Fibroblast of lung (primary cell): Measurements from ENCODE around the gene FBXO39.

Experiments used
- EZH2 ChIP-seq: IDR thresholded peaks from 2 replicates; pipeline ENCODE4 v1.5.1; 2012; ENCODE audit warnings: low read length, control low read depth, mild to moderate bottlenecking; ENCODE audit errors: missing control alignments
- TF ChIP-seq, protein P1 (sequence below), 2 donors: IDR thresholded peaks in 1 of 2; conservative IDR thresholded peaks in 1 of 2; 1 replicate in 1 of 2; 2 replicates in 1 of 2; pipeline ENCODE4 v1.5.1; 2011 to 2012; ENCODE audit warnings: low read length in 2 of 2, control low read depth in 1 of 2, inconsistent platforms in 1 of 2, low read depth in 1 of 2, mild to moderate bottlenecking in 1 of 2

DNA sequence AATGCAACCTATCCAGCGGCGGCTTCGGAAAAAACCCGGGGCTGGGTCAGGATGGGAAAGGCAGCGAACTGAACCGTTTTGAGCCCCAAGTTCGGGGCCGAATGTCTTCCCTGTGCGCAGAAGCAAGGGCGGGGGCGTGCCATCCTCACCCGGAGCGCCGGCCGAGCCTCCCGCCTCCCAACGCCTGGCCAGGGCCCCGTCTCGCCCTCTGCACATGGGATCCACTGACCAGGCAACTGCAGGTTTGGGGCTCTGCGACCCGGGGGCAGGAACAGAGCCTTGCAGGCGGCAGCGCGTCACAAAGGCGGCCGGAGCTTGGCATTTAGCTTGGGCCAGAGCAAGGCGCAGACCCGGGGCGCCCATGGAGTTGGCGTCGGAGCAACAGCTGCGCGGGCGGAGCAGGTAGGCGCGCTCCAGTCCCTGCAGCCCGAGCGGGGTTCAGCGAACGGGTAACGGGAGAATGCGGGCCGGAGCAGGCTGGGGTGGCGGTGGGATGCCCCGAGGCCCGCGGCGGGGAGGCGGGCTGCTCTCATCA, at the start of gene FBXO39:
- TF ChIP-seq, protein P1, sequence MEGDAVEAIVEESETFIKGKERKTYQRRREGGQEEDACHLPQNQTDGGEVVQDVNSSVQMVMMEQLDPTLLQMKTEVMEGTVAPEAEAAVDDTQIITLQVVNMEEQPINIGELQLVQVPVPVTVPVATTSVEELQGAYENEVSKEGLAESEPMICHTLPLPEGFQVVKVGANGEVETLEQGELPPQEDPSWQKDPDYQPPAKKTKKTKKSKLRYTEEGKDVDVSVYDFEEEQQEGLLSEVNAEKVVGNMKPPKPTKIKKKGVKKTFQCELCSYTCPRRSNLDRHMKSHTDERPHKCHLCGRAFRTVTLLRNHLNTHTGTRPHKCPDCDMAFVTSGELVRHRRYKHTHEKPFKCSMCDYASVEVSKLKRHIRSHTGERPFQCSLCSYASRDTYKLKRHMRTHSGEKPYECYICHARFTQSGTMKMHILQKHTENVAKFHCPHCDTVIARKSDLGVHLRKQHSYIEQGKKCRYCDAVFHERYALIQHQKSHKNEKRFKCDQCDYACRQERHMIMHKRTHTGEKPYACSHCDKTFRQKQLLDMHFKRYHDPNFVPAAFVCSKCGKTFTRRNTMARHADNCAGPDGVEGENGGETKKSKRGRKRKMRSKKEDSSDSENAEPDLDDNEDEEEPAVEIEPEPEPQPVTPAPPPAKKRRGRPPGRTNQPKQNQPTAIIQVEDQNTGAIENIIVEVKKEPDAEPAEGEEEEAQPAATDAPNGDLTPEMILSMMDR (conservative IDR thresholded peaks at IDR 0.05 in 1 of 2, IDR thresholded peaks at IDR 0.05 in 1 of 2; ENCODE audit: low read depth in 1 of 2, low read length in 2 of 2), result no peak
- no peak for TF ChIP-seq EZH2
